ENCODE data around the gene ADARB1. TPM values are rescaled to one million over a fixed set of nuclear protein-coding genes. Genes with fewer than 3 reads are reported as not detected.

Gene ADARB1
- total RNA-seq, 1 donor from 2014 or later = 25.9 TPM

- peaks cover 24% of the 10 kb centered on the region for H3K4me1 Mint-ChIP-seq (ENCODE audit: low read depth)
- no peak for DNase-seq (ENCODE audit: low spot score)
These were observed 81.5 kb downstream of the ADARB1 start for GRCh38 chr21:45155910-45156309.

GRCh38 chr21:45156459-45156858, 82.1 kb downstream of the ADARB1 start:
- no peak for DNase-seq (ENCODE audit: low spot score)
- no peaks in the 10 kb centered on the region for H3K27me3 Mint-ChIP-seq (ENCODE audit: insufficient read depth)
- no peaks in the 10 kb centered on the region for H3K9me3 Mint-ChIP-seq
- intact Hi-C loops (cut with micrococcal nuclease) = no loop called here
- H3K4me1 Mint-ChIP-seq (ENCODE audit: low read depth) = peaks cover 22% of the 10 kb centered on the region
- H3K27ac Mint-ChIP-seq = no peak overlapping the region
- peaks cover 20% of the 10 kb centered on the region for H3K36me3 Mint-ChIP-seq (ENCODE audit: low read depth)
- H3K4me3 Mint-ChIP-seq = no peak overlapping the region

More at GRCh38 chr21:45155910-45156309, 81.5 kb downstream of the ADARB1 start:
- intact Hi-C loops (cut with micrococcal nuclease) = no loop called here
- no peak overlapping the region for H3K4me3 Mint-ChIP-seq
- no peaks in the 10 kb centered on the region for H3K27me3 Mint-ChIP-seq (ENCODE audit: insufficient read depth)
- H3K27ac Mint-ChIP-seq = no peak overlapping the region
- H3K36me3 Mint-ChIP-seq (ENCODE audit: low read depth) = peaks cover 20% of the 10 kb centered on the region
- no peaks in the 10 kb centered on the region for H3K9me3 Mint-ChIP-seq

GRCh38 chr21:45157932-45158331, 83.6 kb downstream of the ADARB1 start:
- intact Hi-C loops (cut with micrococcal nuclease) = no loop called here
- Mint-ChIP-seq H3K9me3 (no peaks in the 10 kb centered on the region), H3K4me1 (ENCODE audit: low read depth) (peaks cover 8% of the 10 kb centered on the region), H3K36me3 (ENCODE audit: low read depth) (peaks cover 15% of the 10 kb centered on the region), H3K4me3 (no peak overlapping the region), H3K27me3 (ENCODE audit: insufficient read depth) (no peaks in the 10 kb centered on the region), H3K27ac (no peak overlapping the region)
- no peak for DNase-seq (ENCODE audit: low spot score)

GRCh38 chr21:45158491-45159423, 84.4 kb downstream of the ADARB1 start:
- Mint-ChIP-seq H3K4me3 (no peak overlapping the region), H3K27me3 (ENCODE audit: insufficient read depth) (no peaks in the 10 kb centered on the region), H3K27ac (no peak overlapping the region), H3K9me3 (no peaks in the 10 kb centered on the region), H3K4me1 (ENCODE audit: low read depth) (peaks cover 7% of the 10 kb centered on the region), H3K36me3 (ENCODE audit: low read depth) (peaks cover 15% of the 10 kb centered on the region)
- no peak for DNase-seq (ENCODE audit: low spot score)
- intact Hi-C loops (cut with micrococcal nuclease) = no loop called here

GRCh38 chr21:45160198-45160597, 85.8 kb downstream of the ADARB1 start:
- H3K36me3 Mint-ChIP-seq (ENCODE audit: low read depth) = peaks cover 11% of the 10 kb centered on the region
- no peaks in the 10 kb centered on the region for H3K27me3 Mint-ChIP-seq (ENCODE audit: insufficient read depth)
- no peak overlapping the region for H3K4me3 Mint-ChIP-seq
- H3K27ac Mint-ChIP-seq = no peak overlapping the region
- no peak for DNase-seq (ENCODE audit: low spot score)
- intact Hi-C loops (cut with micrococcal nuclease) = no loop called here
- H3K9me3 Mint-ChIP-seq = no peaks in the 10 kb centered on the region
- no peaks in the 10 kb centered on the region for H3K4me1 Mint-ChIP-seq (ENCODE audit: low read depth)

- no peak for DNase-seq (ENCODE audit: low spot score)
- no peaks in the 10 kb centered on the region for H3K4me1 Mint-ChIP-seq (ENCODE audit: low read depth)
- no peaks in the 10 kb centered on the region for H3K27me3 Mint-ChIP-seq (ENCODE audit: insufficient read depth)
- intact Hi-C loops (cut with micrococcal nuclease) = no loop called here
- H3K36me3 Mint-ChIP-seq (ENCODE audit: low read depth) = peaks cover 6% of the 10 kb centered on the region
- H3K9me3 Mint-ChIP-seq = no peaks in the 10 kb centered on the region
- H3K27ac Mint-ChIP-seq = no peak overlapping the region
- no peak overlapping the region for H3K4me3 Mint-ChIP-seq
These were observed 86.9 kb downstream of the ADARB1 start for GRCh38 chr21:45161038-45161945.

- no peaks in the 10 kb centered on the region for H3K4me1 Mint-ChIP-seq (ENCODE audit: low read depth)
These were observed 87.7 kb downstream of the ADARB1 start for GRCh38 chr21:45162115-45162514.

GRCh38 chr21:45162809-45163208, 88.4 kb downstream of the ADARB1 start:
- no peak for DNase-seq (ENCODE audit: low spot score)
- H3K36me3 Mint-ChIP-seq (ENCODE audit: low read depth) = peaks cover 2% of the 10 kb centered on the region
- H3K9me3 Mint-ChIP-seq = no peaks in the 10 kb centered on the region
- H3K27me3 Mint-ChIP-seq (ENCODE audit: insufficient read depth) = no peaks in the 10 kb centered on the region
- H3K4me3 Mint-ChIP-seq = no peak overlapping the region
- peak overlapping the region; percentile 67 for H3K27ac Mint-ChIP-seq
- H3K4me1 Mint-ChIP-seq (ENCODE audit: low read depth) = no peaks in the 10 kb centered on the region
- intact Hi-C loops (cut with micrococcal nuclease) = no loop called here

More at GRCh38 chr21:45162115-45162514, 87.7 kb downstream of the ADARB1 start:
- Mint-ChIP-seq H3K9me3 (no peaks in the 10 kb centered on the region), H3K27ac (no peak overlapping the region), H3K4me3 (no peak overlapping the region), H3K36me3 (ENCODE audit: low read depth) (peaks cover 2% of the 10 kb centered on the region), H3K27me3 (ENCODE audit: insufficient read depth) (no peaks in the 10 kb centered on the region)
- intact Hi-C loops (cut with micrococcal nuclease) = no loop called here
- DNase-seq (ENCODE audit: low spot score) = no peak

- intact Hi-C loops (cut with micrococcal nuclease) = no loop called here
- Mint-ChIP-seq H3K27ac (no peak overlapping the region), H3K4me1 (ENCODE audit: low read depth) (peaks cover 2% of the 10 kb centered on the region), H3K4me3 (no peak overlapping the region), H3K36me3 (ENCODE audit: low read depth) (peaks cover 2% of the 10 kb centered on the region), H3K9me3 (no peaks in the 10 kb centered on the region), H3K27me3 (ENCODE audit: insufficient read depth) (no peaks in the 10 kb centered on the region)
- no peak for DNase-seq (ENCODE audit: low spot score)
These were observed 89.2 kb downstream of the ADARB1 start for GRCh38 chr21:45163413-45164123.

GRCh38 chr21:45164124-45164511, 89.7 kb downstream of the ADARB1 start:
- intact Hi-C loops (cut with micrococcal nuclease) = no loop called here
- Mint-ChIP-seq H3K36me3 (ENCODE audit: low read depth) (peaks cover 2% of the 10 kb centered on the region), H3K4me3 (no peak overlapping the region), H3K9me3 (no peaks in the 10 kb centered on the region), H3K27me3 (ENCODE audit: insufficient read depth) (no peaks in the 10 kb centered on the region), H3K27ac (no peak overlapping the region), H3K4me1 (ENCODE audit: low read depth) (peaks cover 8% of the 10 kb centered on the region)
- DNase-seq (ENCODE audit: low spot score) = no peak

GRCh38 chr21:45164838-45165237, 90.5 kb downstream of the ADARB1 start:
- no peak for DNase-seq (ENCODE audit: low spot score)
- H3K4me1 Mint-ChIP-seq (ENCODE audit: low read depth) = peaks cover 15% of the 10 kb centered on the region
- no peak overlapping the region for H3K4me3 Mint-ChIP-seq
- no peak overlapping the region for H3K27ac Mint-ChIP-seq
- no peaks in the 10 kb centered on the region for H3K9me3 Mint-ChIP-seq
- peaks cover 2% of the 10 kb centered on the region for H3K36me3 Mint-ChIP-seq (ENCODE audit: low read depth)
- H3K27me3 Mint-ChIP-seq (ENCODE audit: insufficient read depth) = no peaks in the 10 kb centered on the region
- intact Hi-C loops (cut with micrococcal nuclease) = no loop called here

- DNase-seq (ENCODE audit: low spot score) = no peak
- no peaks in the 10 kb centered on the region for H3K27me3 Mint-ChIP-seq (ENCODE audit: insufficient read depth)
- peaks cover 3% of the 10 kb centered on the region for H3K36me3 Mint-ChIP-seq (ENCODE audit: low read depth)
- no peaks in the 10 kb centered on the region for H3K9me3 Mint-ChIP-seq
- H3K27ac Mint-ChIP-seq = no peak overlapping the region
- intact Hi-C loops (cut with micrococcal nuclease) = no loop called here
- H3K4me3 Mint-ChIP-seq = no peak overlapping the region
- peaks cover 23% of the 10 kb centered on the region for H3K4me1 Mint-ChIP-seq (ENCODE audit: low read depth)
These were observed 92.6 kb downstream of the ADARB1 start for GRCh38 chr21:45166931-45167330.

Data from activated T-helper 1 cell treated with anti-CD3 and anti-CD28 coated beads, Interleukin-12 subunit alpha, Interleukin-12 subunit beta, Interleukin-2, Interleukin-4 antibody, amounts not matched to agents 30 ng/mL and 10 ng/mL and 1 ng/mL, durations not matched to agents 14 hours and 24 hours and 36 hours (primary cell).